HCT116 (cell line): Measurements from ENCODE around the gene SHH. TPM values are rescaled to one million over a fixed set of nuclear protein-coding genes. Genes with fewer than 3 reads are reported as not detected.
"Not testable (repeated sequence)": the region's sequence is repeated elsewhere in the genome, so short reads cannot be mapped to it uniquely, and the experiment has no call there.

Source experiments
- ATAC-seq: fragments of 200-7000 bp; cut with Tn5 transposase; 2 replicates; pipeline ENCODE4 v1.9.1; 2020; ENCODE audit warnings: mild to moderate bottlenecking, moderate library complexity
- BruUV-seq: library from RNA; stranded (reverse); fragments of 400-500 nt; replicated peaks from 2 replicates; lab custom pipeline; 2021; lab: Mats Ljungman, UMichigan
- CTCF ChIA-PET: fragments of 300-600 bp; sonication (Branson Sonifier 250); formaldehyde crosslinking; loops from one replicate; lab custom pipeline; 2021; ENCODE audit warnings: antibody characterized with exemption; lab: Charles Lee
- POLR2A ChIA-PET: fragments of 300-600, 350-600 bp; sonication (Branson Sonifier 250); formaldehyde crosslinking; loops from one replicate; lab custom pipeline; 2021; ENCODE audit warnings: antibody characterized with exemption; lab: Charles Lee
- RAD21 ChIA-PET, 2 experiments: fragments of 300-600 bp; sonication (Branson Sonifier 250); formaldehyde crosslinking; loops; one replicate each; lab custom pipeline; 2023; ENCODE audit warnings: low total read pairs in 2 of 2; ENCODE audit not compliant: uncharacterized antibody in 2 of 2, unreplicated experiment in 2 of 2, low non-redundant PET in 1 of 2; lab: Charles Lee
- DNase-seq: peaks from one replicate; pipeline ENCODE4 v3.0.0-alpha.2; 2010; ENCODE audit warnings: low read depth, low spot score
- H2AFZ ChIP-seq: fragments of 200-600 bp; shearing (Covaris generic), sonication (generic); 2 replicates; pipeline ENCODE4 v1.6.1; 2017; ENCODE audit warnings: low read depth, mixed run types, mixed read lengths, antibody characterized with exemption, low read length; ENCODE audit not compliant: poor library complexity, severe bottlenecking
- H3K27ac ChIP-seq: 2 replicates; pipeline ENCODE4 v1.5.1; 2012; ENCODE audit warnings: low read depth, low read length
- H3K27me3 ChIP-seq: fragments of 200-600 bp; sonication (generic); 2 replicates; pipeline ENCODE4 v1.6.1; 2016; ENCODE audit warnings: mixed run types, low read length, mixed read lengths; ENCODE audit not compliant: insufficient read depth
- H3K36me3 ChIP-seq, 2 experiments: fragments of 200-500 bp in 1 of 2; fragments of 200-600 bp in 1 of 2; sonication (Bioruptor generic) in 1 of 2; sonication (generic) in 1 of 2; 2 replicates each; pipeline versions ENCODE4 v1.5.1 to v1.6.1; 2014 to 2016; ENCODE audit warnings: low read length in 2 of 2, inconsistent platforms in 1 of 2, mixed read lengths in 1 of 2, mixed run types in 1 of 2; ENCODE audit not compliant: insufficient read depth in 2 of 2, control insufficient read depth in 1 of 2
- H3K4me1 ChIP-seq, 2 experiments: fragments of 200-600 bp in 1 of 2; sonication (generic) in 1 of 2; 2 replicates each; pipeline versions ENCODE4 v1.5.1 to v1.6.1; 2012 to 2017; ENCODE audit warnings: low read length in 2 of 2, inconsistent platforms in 1 of 2, mild to moderate bottlenecking in 1 of 2, mixed read lengths in 1 of 2, mixed run types in 1 of 2, moderate library complexity in 1 of 2; ENCODE audit not compliant: insufficient read depth in 2 of 2, control insufficient read depth in 1 of 2
- H3K4me2 ChIP-seq: fragments of 200-600 bp; sonication (generic); 2 replicates; pipeline ENCODE4 v1.6.1; 2017; ENCODE audit warnings: mixed run types, low read length, mixed read lengths
- H3K4me3 ChIP-seq, 2 experiments: fragments of 200-600 bp in 1 of 2; sonication (generic) in 1 of 2; replicated peaks in 1 of 2; 2 replicates each; pipeline ENCODE4 v1.5.1; 2011 to 2016; ENCODE audit warnings: low read length in 2 of 2, control low read depth in 1 of 2, low read depth in 1 of 2, mild to moderate bottlenecking in 1 of 2, mixed read lengths in 1 of 2, mixed run types in 1 of 2
- H3K79me2 ChIP-seq: fragments of 200-600 bp; sonication (generic); 2 replicates; pipeline ENCODE4 v1.6.1; 2017; ENCODE audit warnings: mild to moderate bottlenecking, mixed run types, low read length, moderate library complexity, mixed read lengths; ENCODE audit not compliant: insufficient read depth
- H3K9ac ChIP-seq: fragments of 200-600 bp; sonication (generic); 2 replicates; pipeline ENCODE4 v1.6.1; 2016; ENCODE audit warnings: low read length, mixed read lengths
- H3K9me2 ChIP-seq: fragments of 200-600 bp; sonication (generic), shearing (Covaris generic); 2 replicates; pipeline ENCODE4 v1.6.1; 2017; ENCODE audit warnings: mixed run types, mild to moderate bottlenecking, moderate library complexity; ENCODE audit not compliant: insufficient read depth
- H3K9me3 ChIP-seq, 2 experiments: fragments of 200-500 bp in 1 of 2; fragments of 200-600 bp in 1 of 2; sonication (Bioruptor generic) in 1 of 2; sonication (generic) in 1 of 2; 2 replicates each; pipeline ENCODE4 v1.6.1; 2014 to 2017; ENCODE audit warnings: low read length in 2 of 2, mixed read lengths in 2 of 2, inconsistent platforms in 1 of 2, low read depth in 1 of 2, mild to moderate bottlenecking in 1 of 2, mixed run types in 1 of 2, moderate library complexity in 1 of 2; ENCODE audit not compliant: control insufficient read depth in 1 of 2, insufficient read depth in 1 of 2
- H4K20me1 ChIP-seq: fragments of 200-600 bp; sonication (generic), shearing (Covaris generic); 2 replicates; pipeline ENCODE4 v1.6.1; 2017; ENCODE audit warnings: mixed run types, mild to moderate bottlenecking, moderate library complexity; ENCODE audit not compliant: insufficient read depth
- CBX3 ChIP-seq: IDR thresholded peaks from 2 replicates; pipeline ENCODE4 v1.6.1; 2012; ENCODE audit warnings: low read depth
- CEBPB ChIP-seq: IDR thresholded peaks from 2 replicates; pipeline ENCODE4 v1.6.1; 2012; ENCODE audit warnings: low read depth
- EGR1 ChIP-seq: IDR thresholded peaks from 2 replicates; pipeline ENCODE4 v1.6.1; 2012; ENCODE audit warnings: low read depth
- EZH2 ChIP-seq: fragments of 200-600 bp; sonication (generic); IDR thresholded peaks from 2 replicates; pipeline ENCODE4 v1.6.1; 2017; ENCODE audit warnings: antibody characterized with exemption, mixed run types
- FOSL1 ChIP-seq: IDR thresholded peaks from 2 replicates; pipeline ENCODE4 v1.6.1; 2012; ENCODE audit warnings: low read depth
- MAX ChIP-seq: IDR thresholded peaks from 2 replicates; pipeline ENCODE4 v1.6.1; 2012
- POLR2A ChIP-seq: IDR thresholded peaks from 2 replicates; pipeline ENCODE4 v1.7.0; 2011; ENCODE audit warnings: borderline replicate concordance; ENCODE audit not compliant: insufficient read depth, insufficient read length; ENCODE audit errors: extremely low read depth
- RAD21 ChIP-seq: IDR thresholded peaks from 2 replicates; pipeline ENCODE4 v1.6.1; 2012; ENCODE audit warnings: low read depth, mild to moderate bottlenecking
- SP1 ChIP-seq: IDR thresholded peaks from 2 replicates; pipeline ENCODE4 v1.6.1; 2012; ENCODE audit warnings: low read depth
- SRF ChIP-seq: IDR thresholded peaks from 2 replicates; pipeline ENCODE4 v1.6.1; 2012; ENCODE audit warnings: low read depth
- TCF7L2 ChIP-seq: IDR thresholded peaks from 2 replicates; pipeline ENCODE4 v1.7.0; 2011; ENCODE audit warnings: borderline replicate concordance, inconsistent platforms; ENCODE audit not compliant: insufficient read depth, insufficient read length; ENCODE audit errors: extremely low read depth
- YY1 ChIP-seq: IDR thresholded peaks from 2 replicates; pipeline ENCODE4 v1.6.1; 2011; ENCODE audit warnings: low read length, low read depth, moderate library complexity, mild to moderate bottlenecking; ENCODE audit not compliant: insufficient replicate concordance; ENCODE audit errors: extremely low read depth
- ZNF274 ChIP-seq: fragments of 200-500 bp; sonication (Bioruptor generic); IDR thresholded peaks from 2 replicates; pipeline ENCODE4 v1.6.1; 2014; ENCODE audit warnings: mild to moderate bottlenecking, low read depth, low read length, inconsistent platforms
- intact Hi-C: fragments of 100-400 bp; cut with micrococcal nuclease; formaldehyde crosslinking; loops from 2 replicates; pipeline ENCODE4 v1.10.0; 2022
- total RNA-seq: library from RNA; stranded (reverse); gene quantifications from one replicate; pipeline ENCODE4 v1.2.1, GENCODE V29; 2021; ENCODE audit not compliant: unreplicated experiment
- TF ChIP-seq, protein P1 (sequence below): IDR thresholded peaks from 2 replicates; pipeline ENCODE4 v1.6.1; 2011; ENCODE audit warnings: mild to moderate bottlenecking, low read length, moderate library complexity; ENCODE audit not compliant: insufficient replicate concordance; ENCODE audit errors: extremely low read depth
- TF ChIP-seq, protein P2 (sequence below): IDR thresholded peaks from 2 replicates; pipeline ENCODE4 v1.6.1; 2012

Gene SHH
- total RNA-seq, 1 experiment from 2014 or later, result 0.32 TPM

DNA sequence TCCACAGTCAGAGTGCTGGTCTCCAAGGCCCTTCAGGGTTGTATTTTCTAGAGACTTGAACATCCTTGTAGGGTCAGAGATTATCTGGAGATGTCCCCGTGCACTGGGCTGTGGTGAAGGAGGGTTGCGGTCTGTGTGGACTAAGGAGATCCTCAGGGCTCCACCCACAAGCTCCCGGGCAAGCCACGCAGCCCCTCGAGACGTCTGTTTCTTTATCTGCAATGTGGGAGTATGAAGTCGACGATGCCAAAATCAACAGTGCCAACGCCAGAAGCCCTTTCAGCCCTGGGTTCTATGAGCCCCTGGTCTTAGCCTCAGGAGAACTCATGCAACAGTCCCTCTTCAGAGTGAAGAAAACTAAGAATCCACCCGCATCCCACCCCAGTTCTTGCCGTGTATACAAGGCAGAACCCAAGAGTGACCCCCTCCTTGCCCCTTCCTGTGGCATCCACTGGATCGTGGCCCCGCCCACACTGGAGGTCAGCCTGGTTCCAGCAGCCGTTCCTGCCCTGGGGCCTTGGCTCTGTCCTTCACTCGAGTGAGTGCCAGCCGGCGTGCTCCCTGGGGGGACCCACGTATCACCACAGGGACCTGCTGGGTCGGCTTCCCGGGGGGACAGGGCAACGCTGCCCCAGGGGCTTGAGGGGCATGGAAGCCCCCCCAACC, 6.0 kb upstream of the SHH start:
- BruUV-seq, result no TSS peak
- ChIA-PET RAD21 (no interaction called here), CTCF (no interaction called here), POLR2A (no interaction called here)
- Histone ChIP-seq H3K4me2 (no peak overlapping the region), H3K79me2 (no peaks in the 10 kb centered on the region), H3K4me3 (no peak overlapping the region), H3K9me2 (no peaks in the 10 kb centered on the region), H4K20me1 (no peaks in the 10 kb centered on the region), H3K36me3 (no peaks in the 10 kb centered on the region), H3K4me1 (peaks cover 0 to 6% of the 10 kb centered on the region in 2 experiments; a peak in 2 of 4 replicates), H3K9ac (no peak overlapping the region), H3K27ac (no peak overlapping the region), H3K27me3 (no peaks in the 10 kb centered on the region), H2AFZ (no peak overlapping the region), H3K9me3 (no peaks in the 10 kb centered on the region)
- intact Hi-C loops, result loop anchor here (5.0 kb wide), 1 partner anchor 144 kb away; no protein-coding TSS in a partner anchor
- DNase-seq, result no peak
- ATAC-seq, result no peak
- TF ChIP-seq EZH2 (no peak), YY1 (no peak), MAX (no peak), CBX3 (no peak), TCF7L2 (no peak), ZNF274 (no peak), SP1 (no peak), CEBPB (no peak), RAD21 (no peak), POLR2A (no peak), FOSL1 (no peak), SRF (no peak), EGR1 (no peak)
- TF ChIP-seq, protein P1, sequence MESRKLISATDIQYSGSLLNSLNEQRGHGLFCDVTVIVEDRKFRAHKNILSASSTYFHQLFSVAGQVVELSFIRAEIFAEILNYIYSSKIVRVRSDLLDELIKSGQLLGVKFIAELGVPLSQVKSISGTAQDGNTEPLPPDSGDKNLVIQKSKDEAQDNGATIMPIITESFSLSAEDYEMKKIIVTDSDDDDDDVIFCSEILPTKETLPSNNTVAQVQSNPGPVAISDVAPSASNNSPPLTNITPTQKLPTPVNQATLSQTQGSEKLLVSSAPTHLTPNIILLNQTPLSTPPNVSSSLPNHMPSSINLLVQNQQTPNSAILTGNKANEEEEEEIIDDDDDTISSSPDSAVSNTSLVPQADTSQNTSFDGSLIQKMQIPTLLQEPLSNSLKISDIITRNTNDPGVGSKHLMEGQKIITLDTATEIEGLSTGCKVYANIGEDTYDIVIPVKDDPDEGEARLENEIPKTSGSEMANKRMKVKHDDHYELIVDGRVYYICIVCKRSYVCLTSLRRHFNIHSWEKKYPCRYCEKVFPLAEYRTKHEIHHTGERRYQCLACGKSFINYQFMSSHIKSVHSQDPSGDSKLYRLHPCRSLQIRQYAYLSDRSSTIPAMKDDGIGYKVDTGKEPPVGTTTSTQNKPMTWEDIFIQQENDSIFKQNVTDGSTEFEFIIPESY, result no peak
- TF ChIP-seq, protein P2, sequence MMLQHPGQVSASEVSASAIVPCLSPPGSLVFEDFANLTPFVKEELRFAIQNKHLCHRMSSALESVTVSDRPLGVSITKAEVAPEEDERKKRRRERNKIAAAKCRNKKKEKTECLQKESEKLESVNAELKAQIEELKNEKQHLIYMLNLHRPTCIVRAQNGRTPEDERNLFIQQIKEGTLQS, result no peak
- TF ChIP-seq, all 23 proteins: peak for 0

GRCh38 chr7:155817515-155817914, 5.3 kb upstream of the SHH start:
- RAD21 ChIA-PET, H2AFZ ChIP-seq, H3K79me2 ChIP-seq, H3K27me3 ChIP-seq, H3K27ac ChIP-seq, DNase-seq, H3K36me3 ChIP-seq, ATAC-seq, H3K9me2 ChIP-seq, H3K4me3 ChIP-seq, H4K20me1 ChIP-seq, POLR2A ChIA-PET, H3K4me2 ChIP-seq, BruUV-seq, H3K9ac ChIP-seq, H3K4me1 ChIP-seq, H3K9me3 ChIP-seq: not testable (repeated sequence)
- intact Hi-C loops, result loop anchor here (5.0 kb wide), 1 partner anchor 145 kb away; no protein-coding TSS in a partner anchor
- CTCF ChIA-PET, result interaction anchor here (1.6 kb wide), 1 partner anchor 144 kb away, joined by 3 read pairs; no protein-coding TSS in a partner anchor
